ENCODE measurements around the gene DCDC2B. TPM values are rescaled to one million over a fixed set of nuclear protein-coding genes. Genes with fewer than 3 reads are reported as not detected.
"Not testable (repeated sequence)": the region's sequence is repeated elsewhere in the genome, so short reads cannot be mapped to it uniquely, and the experiment has no call there.

The DCDC2B gene
- total RNA-seq (not detected), polyA plus RNA-seq (under 1 TPM in 1 of 3 donors, not detected in 2; 0.04 TPM)
- long read RNA-seq, donor 1, partial matches to known transcripts = 0 of 1 reads
- long read RNA-seq, donor 1, other reads (novel, unspliced or antisense) = 1 of 1 reads
- long read RNA-seq, donor 2, partial matches to known transcripts = 0 of 3 reads
- long read RNA-seq, donor 2, other reads (novel, unspliced or antisense) = 3 of 3 reads

- H3K4me3 ChIP-seq = no peak within 1 kb of the TSS
- no peaks in the 10 kb centered on the region for H3K9me3 ChIP-seq
- no peak within 1 kb of the TSS for H3K27ac ChIP-seq
- ATAC-seq = peak; percentile 11 to 65 (median 36)
- DNase-seq = peak in 1 of 2 donors; percentile 60
- 28 to 41% (median 33%) methylated on average over 5 of the region's 5 CpGs for WGBS, 3 donors
- H3K36me3 ChIP-seq (ENCODE audit: insufficient read depth in 1 of 2, low read depth in 1 of 2) = peaks cover 0 to 8% of the 10 kb centered on the region in 2 donors
- peaks cover 13% of the 10 kb centered on the region for H3K4me1 ChIP-seq
- H3K27me3 ChIP-seq (ENCODE audit: insufficient read depth in 3 of 3, low read length in 2 of 3) = no peaks in the 10 kb centered on the region
- intact Hi-C loops (cut with DNase I) = no loop called here
- TF ChIP-seq CTCF (IDR thresholded peaks at IDR 0.05) = no peak
These were observed at the start of gene DCDC2B for GRCh38 chr1:32208891-32209328. Gene DCDC2B, plus strand, starts transcription at chr1:32209089. Its CDS starts 5 bp downstream, at chr1:32209094.

- Histone ChIP-seq H3K36me3 (ENCODE audit: insufficient read depth in 1 of 2, low read depth in 1 of 2) (peaks cover 18 to 97% of the 10 kb centered on the region in 2 donors), H3K27me3 (ENCODE audit: insufficient read depth in 3 of 3, low read length in 2 of 3) (no peaks in the 10 kb centered on the region), H3K4me1 (no peaks in the 10 kb centered on the region), H3K9me3 (no peaks in the 10 kb centered on the region), H3K27ac (no peak overlapping the region), H3K4me3 (no peak overlapping the region)
- no peak for ATAC-seq
- intact Hi-C loops (cut with DNase I) = loop anchor here in 1 of 2 donors (5.0 kb wide), 1 partner anchor 47 kb away; no protein-coding TSS in a partner anchor
- no peak for TF ChIP-seq CTCF (IDR thresholded peaks at IDR 0.05)
- WGBS, 3 donors = 78 to 89% (median 81%) methylated on average over 3 of the region's 3 CpGs
- DNase-seq = no peak
These were observed 49.7 kb upstream of the DCDC2B start for GRCh38 chr1:32159189-32159588.

- no peak for TF ChIP-seq CTCF (IDR thresholded peaks at IDR 0.05)
- WGBS, 3 donors = 95 to 97% (median 96%) methylated on average over 2 of the region's 2 CpGs
- DNase-seq (no peak), ATAC-seq (no peak)
- intact Hi-C loops (cut with DNase I) = no loop called here
- H3K27me3 ChIP-seq (ENCODE audit: insufficient read depth in 3 of 3, low read length in 2 of 3) = no peaks in the 10 kb centered on the region
- no peak overlapping the region for H3K4me3 ChIP-seq
- H3K27ac ChIP-seq = no peak overlapping the region
- H3K36me3 ChIP-seq (ENCODE audit: insufficient read depth in 1 of 2, low read depth in 1 of 2) = peaks cover 8 to 94% of the 10 kb centered on the region in 2 donors
- no peaks in the 10 kb centered on the region for H3K4me1 ChIP-seq
- no peaks in the 10 kb centered on the region for H3K9me3 ChIP-seq
These were observed 45.5 kb upstream of the DCDC2B start for GRCh38 chr1:32163405-32163804.

GRCh38 chr1:32165633-32166032 lies 43.3 kb upstream of the DCDC2B start:
- H3K9me3 ChIP-seq; H3K27ac ChIP-seq; H3K4me1 ChIP-seq; intact Hi-C loops (cut with DNase I); H3K4me3 ChIP-seq; H3K27me3 ChIP-seq (ENCODE audit: insufficient read depth in 3 of 3, low read length in 2 of 3); DNase-seq: not testable (repeated sequence)
- WGBS, 3 donors = 43 to 50% (median 49%) methylated on average over 10 of the region's 10 CpGs
- ATAC-seq = peak in 2 of 4 donors; percentile 52 to 55
- peaks cover 10 to 94% of the 10 kb centered on the region in 2 donors for H3K36me3 ChIP-seq (ENCODE audit: insufficient read depth in 1 of 2, low read depth in 1 of 2)

- intact Hi-C loops (cut with DNase I) = no loop called here
- Histone ChIP-seq H3K4me1 (no peaks in the 10 kb centered on the region), H3K9me3 (no peaks in the 10 kb centered on the region), H3K36me3 (ENCODE audit: insufficient read depth in 1 of 2, low read depth in 1 of 2) (peaks cover 19 to 92% of the 10 kb centered on the region in 2 donors), H3K4me3 (no peak overlapping the region), H3K27ac (no peak overlapping the region), H3K27me3 (ENCODE audit: insufficient read depth in 3 of 3, low read length in 2 of 3) (no peaks in the 10 kb centered on the region)
- no peak for TF ChIP-seq CTCF (IDR thresholded peaks at IDR 0.05)
- 75 to 90% (median 82%) methylated on average over 4 of the region's 4 CpGs for WGBS, 3 donors
- ATAC-seq (no peak), DNase-seq (no peak)
These were observed 37.9 kb upstream of the DCDC2B start for GRCh38 chr1:32170991-32171390.
